ENCODE data around the gene FHOD3. TPM values are rescaled to one million over a fixed set of nuclear protein-coding genes. Genes with fewer than 3 reads are reported as not detected.

The FHOD3 gene
- total and polyA plus RNA-seq, 2 of the 13 experiments (the other 11 are each of a cell fraction or from before 2014, with no cell fraction given): 0.07 TPM; not detected in 1

GRCh38 chr18:36817039-36817438, 519.5 kb downstream of the FHOD3 start:
- CTCF ChIA-PET (ENCODE audit: low intra/inter-chr PET ratio, low total read pairs): no interaction called here
- Histone ChIP-seq H3K79me2 (ENCODE audit: insufficient read depth, low read length) (no peaks in the 10 kb centered on the region), H2AFZ (ENCODE audit: low read length) (no peak overlapping the region), H3K27ac (ENCODE audit: extremely low read length, insufficient read depth, low read length) (no peak overlapping the region), H3K36me3 (replicated peaks in 1 of 2; ENCODE audit: control insufficient read depth in 1 of 2, insufficient read depth in 2 of 2, low read length in 2 of 2) (peaks cover 6 to 32% of the 10 kb centered on the region in 2 experiments; a peak in 4 of 5 replicates), H3K27me3 (ENCODE audit: control insufficient read depth in 1 of 2, insufficient read depth in 2 of 2, low read length in 2 of 2) (no peaks in the 10 kb centered on the region), H3K4me3 (replicated peaks in 1 of 3; ENCODE audit: insufficient read depth in 1 of 3, low read depth in 2 of 3, low read length in 3 of 3) (no peak overlapping the region), H3K4me1 (ENCODE audit: insufficient read depth, low read length) (peaks cover 17% of the 10 kb centered on the region), H3K4me2 (ENCODE audit: low read depth, low read length) (no peak overlapping the region), H3K9ac (ENCODE audit: insufficient read depth, low read depth, low read length) (no peak overlapping the region), H4K20me1 (ENCODE audit: insufficient read depth, low read length) (no peaks in the 10 kb centered on the region), H3K9me3 (ENCODE audit: low read length) (no peaks in the 10 kb centered on the region)
- POLR2A ChIA-PET: no interaction called here
- in situ Hi-C loops (cut with HindIII; ENCODE audit: extremely low pct_ligation_motif_present, low pct_unique_long_range_greater_than_20kb) (no loop called here), intact Hi-C loops (cut with micrococcal nuclease; ENCODE audit: unreplicated experiment) (no loop called here)
- no peak for ATAC-seq
- BruUV-seq (replicated peaks): no TSS peak
- FAIRE-seq: no peak
- DNase-seq (ENCODE audit: low spot score): no peak
- 90% methylated on average over 1 of the region's 1 CpG for WGBS (ENCODE audit: low lambda C conversion rate)
- TF ChIP-seq ZNF282 (IDR thresholded peaks at IDR 0.05; ENCODE audit: partially characterized antibody) (no peak), HDAC6 (IDR thresholded peaks at IDR 0.05; ENCODE audit: low read depth, low read length) (no peak), ELK4 (CRISPR knock-in tag; IDR thresholded peaks at IDR 0.05; ENCODE audit: borderline replicate concordance) (no peak), THAP11 (CRISPR knock-in tag; IDR thresholded peaks at IDR 0.05) (no peak), RORA (CRISPR knock-in tag; IDR thresholded peaks at IDR 0.05) (no peak), ZBTB26 (CRISPR knock-in tag; IDR thresholded peaks at IDR 0.05; ENCODE audit: borderline replicate concordance) (no peak), GABPB1 (CRISPR knock-in tag; IDR thresholded peaks at IDR 0.05) (no peak), GFI1 (CRISPR knock-in tag; IDR thresholded peaks at IDR 0.05; ENCODE audit: borderline replicate concordance) (no peak), FOXA3 (CRISPR knock-in tag; IDR thresholded peaks at IDR 0.05) (no peak), ZNF747 (CRISPR knock-in tag; IDR thresholded peaks at IDR 0.05; ENCODE audit: borderline replicate concordance) (no peak), BCL3 (CRISPR knock-in tag; IDR thresholded peaks at IDR 0.05) (no peak)

All from HepG2 (cell line).